Measurements from ENCODE around the gene CDH4. TPM values are rescaled to one million over a fixed set of nuclear protein-coding genes. Genes with fewer than 3 reads are reported as not detected.

CDH4 gene
- total and polyA plus RNA-seq, 2 of the 8 experiments (the other 6 are each of a cell fraction or from before 2014, with no cell fraction given) = 4.3 to 7.9 TPM

DNA sequence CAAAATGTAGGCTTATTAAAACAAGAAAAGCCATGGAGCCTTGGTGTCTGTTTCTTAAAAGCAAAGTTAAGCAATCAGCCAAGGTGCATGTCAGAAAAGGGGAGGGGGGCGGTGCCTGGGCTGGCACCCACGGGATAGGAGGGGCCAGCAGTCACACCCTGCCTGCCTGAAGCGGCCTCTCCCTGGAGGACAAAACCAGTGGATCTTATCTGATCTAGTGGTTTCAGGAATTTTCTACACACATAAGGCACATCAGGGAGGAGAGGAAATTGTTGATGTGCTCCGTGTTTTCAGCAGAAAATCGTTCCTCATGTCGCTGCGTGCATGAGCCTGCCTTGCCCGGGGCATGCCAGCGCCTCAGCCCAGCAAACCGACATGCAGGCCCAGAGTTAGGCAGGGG lies 537.3 kb downstream of the CDH4 start:
- peaks cover 10% of the 10 kb centered on the region; the same call in 1 of the 2 replicates for H3K23me2 ChIP-seq (ENCODE audit: low read depth, low read length)
- no peaks in the 10 kb centered on the region for H3K9me3 ChIP-seq (ENCODE audit: insufficient read depth in 2 of 2, low read depth in 1 of 2, low read length in 1 of 2)
- no peaks in the 10 kb centered on the region for H3K79me2 ChIP-seq (ENCODE audit: control insufficient read depth in 1 of 2, insufficient read depth in 2 of 2, low read length in 2 of 2)
- no peak overlapping the region for H3K23ac ChIP-seq (ENCODE audit: insufficient read length)
- H2BK12ac ChIP-seq (ENCODE audit: low read depth, low read length) = no peak overlapping the region
- TF ChIP-seq TCF12 (IDR thresholded peaks at IDR 0.05; ENCODE audit: low read depth, low read length) (no peak), NANOG (IDR thresholded peaks at IDR 0.05; ENCODE audit: insufficient read depth, low read depth, low read length, poor library complexity, severe bottlenecking) (no peak), RAD21 (IDR thresholded peaks at IDR 0.05 in 1 of 2, conservative IDR thresholded peaks at IDR 0.05 in 1 of 2; ENCODE audit: low read depth in 2 of 2, low read length in 2 of 2) (no peak), KDM4A (IDR thresholded peaks at IDR 0.05; ENCODE audit: low read depth, low read length, severe bottlenecking) (no peak)
- TF ChIP-seq, protein P1, sequence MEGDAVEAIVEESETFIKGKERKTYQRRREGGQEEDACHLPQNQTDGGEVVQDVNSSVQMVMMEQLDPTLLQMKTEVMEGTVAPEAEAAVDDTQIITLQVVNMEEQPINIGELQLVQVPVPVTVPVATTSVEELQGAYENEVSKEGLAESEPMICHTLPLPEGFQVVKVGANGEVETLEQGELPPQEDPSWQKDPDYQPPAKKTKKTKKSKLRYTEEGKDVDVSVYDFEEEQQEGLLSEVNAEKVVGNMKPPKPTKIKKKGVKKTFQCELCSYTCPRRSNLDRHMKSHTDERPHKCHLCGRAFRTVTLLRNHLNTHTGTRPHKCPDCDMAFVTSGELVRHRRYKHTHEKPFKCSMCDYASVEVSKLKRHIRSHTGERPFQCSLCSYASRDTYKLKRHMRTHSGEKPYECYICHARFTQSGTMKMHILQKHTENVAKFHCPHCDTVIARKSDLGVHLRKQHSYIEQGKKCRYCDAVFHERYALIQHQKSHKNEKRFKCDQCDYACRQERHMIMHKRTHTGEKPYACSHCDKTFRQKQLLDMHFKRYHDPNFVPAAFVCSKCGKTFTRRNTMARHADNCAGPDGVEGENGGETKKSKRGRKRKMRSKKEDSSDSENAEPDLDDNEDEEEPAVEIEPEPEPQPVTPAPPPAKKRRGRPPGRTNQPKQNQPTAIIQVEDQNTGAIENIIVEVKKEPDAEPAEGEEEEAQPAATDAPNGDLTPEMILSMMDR (IDR thresholded peaks at IDR 0.05; ENCODE audit: control extremely low read depth in 1 of 3, insufficient read depth in 1 of 3, low read depth in 1 of 3, low read length in 3 of 3) = no peak
- ChIA-PET POLR2A (ENCODE audit: partially characterized antibody) (interaction anchor here (1.2 kb wide), 1 partner anchor 16 kb away, joined by 4 read pairs; no protein-coding TSS in a partner anchor), CTCF (ENCODE audit: partially characterized antibody) (interaction anchor here (1.1 to 1.5 kb wide), 3 partner anchors 19 to 87 kb away, joined by 3 to 4 read pairs (median 3); no protein-coding TSS in a partner anchor)
- H3K4me2 ChIP-seq (ENCODE audit: insufficient read depth in 1 of 2, low read depth in 2 of 2, low read length in 2 of 2) = no peak overlapping the region
- no peaks in the 10 kb centered on the region for H3K79me1 ChIP-seq (ENCODE audit: low read depth, low read length)
- H3K18ac ChIP-seq (ENCODE audit: extremely low read depth, low read length) = no peak overlapping the region
- peaks cover 0 to 8% of the 10 kb centered on the region in 2 experiments for H4K20me1 ChIP-seq (replicated peaks in 1 of 2; ENCODE audit: control insufficient read depth in 1 of 2, insufficient read depth in 2 of 2, low read length in 2 of 2)
- no peak overlapping the region for H4K5ac ChIP-seq (ENCODE audit: insufficient read length, low read depth, low read length)
- no peak overlapping the region for H2BK120ac ChIP-seq (replicated peaks; ENCODE audit: low read depth, low read length)
- no peaks in the 10 kb centered on the region for H3K36me3 ChIP-seq (ENCODE audit: control insufficient read depth in 2 of 4, insufficient read depth in 4 of 4, low read length in 3 of 4)
- no peak overlapping the region for H3K9ac ChIP-seq (replicated peaks in 1 of 4; ENCODE audit: extremely low read depth in 1 of 4, low read depth in 3 of 4, low read length in 3 of 4)
- H2AFZ ChIP-seq (ENCODE audit: low read length) = no peak overlapping the region
- no peak overlapping the region for H2AK5ac ChIP-seq (ENCODE audit: low read depth, low read length)
- H3K14ac ChIP-seq (ENCODE audit: insufficient read length) = no peak overlapping the region
- no peaks in the 10 kb centered on the region; a peak in 1 of 7 replicates for H3K4me1 ChIP-seq (replicated peaks in 1 of 4; ENCODE audit: control insufficient read depth in 3 of 4, insufficient read depth in 4 of 4, low read length in 3 of 4)
- no peak overlapping the region for H2BK15ac ChIP-seq (ENCODE audit: low read length)
- H2BK20ac ChIP-seq (ENCODE audit: low read length) = no peak overlapping the region
- no peak overlapping the region for H3K4ac ChIP-seq (replicated peaks; ENCODE audit: insufficient read length, low read depth, low read length)
- no peak overlapping the region for H4K91ac ChIP-seq (replicated peaks; ENCODE audit: insufficient read length, low read length)
- H3K4me3 ChIP-seq (ENCODE audit: extremely low read depth in 1 of 4, insufficient read depth in 2 of 4, low read depth in 3 of 4, low read length in 4 of 4) = no peak overlapping the region
- WGBS, 2 experiments (ENCODE audit: extremely low coverage in 1 of 2, insufficient coverage in 1 of 2, insufficient read length in 1 of 2, insufficient replicate concordance in 2 of 2, low coverage in 1 of 2, low lambda C conversion rate in 2 of 2, missing lambda C conversion rate in 1 of 2) = 89% methylated on average over 8 of the region's 10 CpGs; no CpG with 5 or more reads in 1 of the 2 experiments
- DNase-seq (ENCODE audit: low read depth in 1 of 2, low spot score in 2 of 2) = no peak
- H2BK5ac ChIP-seq (ENCODE audit: low read depth, low read length) = no peak overlapping the region
- no peak overlapping the region for H3K27ac ChIP-seq (ENCODE audit: low read depth, low read length)
- H3K27me3 ChIP-seq (replicated peaks in 1 of 4; ENCODE audit: control insufficient read depth in 3 of 4, extremely low read depth in 1 of 4, insufficient read depth in 3 of 4, low read length in 3 of 4) = peaks cover 0 to 8% (median 0%) of the 10 kb centered on the region in 4 experiments; a peak in 2 of 7 replicates
- no peak for FAIRE-seq
- H4K8ac ChIP-seq (ENCODE audit: extremely low read depth, insufficient read depth, low read length) = no peak overlapping the region
- no peak overlapping the region for H3K56ac ChIP-seq (replicated peaks; ENCODE audit: insufficient read length, low read depth, low read length)

Measured in H1 (cell line).